Measurements from ENCODE around the gene STK32C. TPM values are rescaled to one million over a fixed set of nuclear protein-coding genes. Genes with fewer than 3 reads are reported as not detected.
A peak's percentile ranks its signal among the peaks of the same experiment; 100 is the strongest.
"Not testable (repeated sequence)": the region's sequence is repeated elsewhere in the genome, so short reads cannot be mapped to it uniquely, and the experiment has no call there.

Gene STK32C
- total and polyA plus RNA-seq, 2 of the 4 experiments (the other 2 are of a cell fraction): 5.0 to 8.3 TPM

DNA sequence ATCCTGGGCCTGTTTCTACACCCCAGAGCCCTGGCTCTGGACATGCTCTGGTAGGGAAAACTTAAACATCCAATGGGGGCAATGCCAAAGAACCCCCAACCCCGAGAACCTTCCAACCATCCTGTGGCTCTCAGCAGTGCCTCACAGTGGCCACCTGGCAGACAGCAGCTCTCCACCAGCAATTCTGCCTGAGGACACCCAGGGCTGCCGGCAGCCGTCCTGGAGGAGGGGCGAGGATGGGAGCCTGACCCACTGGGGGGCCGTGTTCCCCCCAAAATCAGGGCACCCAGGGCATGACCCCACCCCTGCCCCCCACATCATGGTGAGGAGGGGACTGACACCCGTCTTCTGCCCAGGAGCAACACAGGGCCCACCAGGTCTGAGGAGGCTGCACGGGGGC is 88.3 kb downstream of the STK32C start:
- WGBS, 2 experiments (ENCODE audit: extremely low coverage in 2 of 2, insufficient read length in 1 of 2): 40% methylated on average over 1 of the region's 7 CpGs; no CpG with 5 or more reads in 1 of the 2 experiments
- in situ Hi-C loops (cut with MboI; ENCODE audit: low sequenced_read_pairs): no loop called here

DNA sequence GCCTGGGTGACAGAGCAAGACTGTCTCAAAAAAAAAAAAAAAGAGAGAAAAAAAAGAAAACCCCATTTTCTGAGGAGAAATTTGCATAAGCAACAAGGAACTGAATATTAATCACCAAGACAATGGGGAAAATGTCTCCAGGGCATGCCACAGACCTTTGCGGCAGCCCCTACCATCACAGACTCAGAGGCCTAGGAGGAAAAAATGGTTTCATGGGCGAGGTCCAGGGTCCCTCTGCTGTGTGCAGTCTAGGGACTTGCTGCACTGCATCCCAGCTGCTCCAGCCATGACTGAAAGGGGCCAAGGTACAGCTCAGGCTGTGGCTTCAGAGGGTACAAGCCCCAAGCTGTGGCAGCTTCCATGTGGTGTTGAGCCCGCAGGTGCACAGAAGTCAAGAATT is 91.3 kb downstream of the STK32C start:
- H4K5ac ChIP-seq (ENCODE audit: low read depth, low read length); H3K4me1 ChIP-seq (ENCODE audit: control insufficient read depth, insufficient read depth, low read length); dilution Hi-C loops (cut with HindIII; ENCODE audit: low sequenced_read_pairs, unreplicated experiment); H3K79me1 ChIP-seq (ENCODE audit: low read depth in 1 of 2, low read length in 2 of 2); H2BK15ac ChIP-seq (ENCODE audit: low read depth, low read length); H3K4ac ChIP-seq (ENCODE audit: low read depth, low read length); H2AFZ ChIP-seq (replicated peaks; ENCODE audit: low read length, poor library complexity); BruUV-seq (replicated peaks); H3K36me3 ChIP-seq (ENCODE audit: control insufficient read depth, insufficient read depth, low read length); H2BK5ac ChIP-seq (ENCODE audit: low read depth, low read length, poor library complexity, severe bottlenecking); CTCF ChIA-PET; ATAC-seq (ENCODE audit: low read depth); H4K20me1 ChIP-seq (ENCODE audit: insufficient read depth, low read length); H4K91ac ChIP-seq (ENCODE audit: insufficient read depth, low read depth, low read length); H3K27ac ChIP-seq (ENCODE audit: insufficient read depth, low read length); H3K4me2 ChIP-seq (ENCODE audit: low read depth, low read length); DNase-seq; H3K9me1 ChIP-seq (ENCODE audit: insufficient read depth, low read length); H2BK20ac ChIP-seq (ENCODE audit: low read depth, low read length); H2AK5ac ChIP-seq (ENCODE audit: low read depth, low read length); H3K9me3 ChIP-seq (ENCODE audit: control insufficient read depth, insufficient read depth, low read length); H3K56ac ChIP-seq (ENCODE audit: extremely low read depth, insufficient read depth, low read length); POLR2A ChIA-PET (ENCODE audit: unreplicated experiment); H3K14ac ChIP-seq (replicated peaks; ENCODE audit: low read depth, low read length); H3K4me3 ChIP-seq (ENCODE audit: insufficient read depth, low read depth, low read length); H4K8ac ChIP-seq (ENCODE audit: low read depth in 2 of 2, low read length in 2 of 2); H2BK120ac ChIP-seq (ENCODE audit: low read depth, low read length); H2AK9ac ChIP-seq (replicated peaks; ENCODE audit: low read depth, low read length, poor library complexity); H3K23ac ChIP-seq (ENCODE audit: low read depth, low read length); intact Hi-C loops (cut with micrococcal nuclease); H3K18ac ChIP-seq (ENCODE audit: low read depth, low read length); in situ Hi-C loops (cut with MboI; ENCODE audit: low sequenced_read_pairs); H3K9ac ChIP-seq (ENCODE audit: low read depth, low read length); H3K27me3 ChIP-seq (ENCODE audit: control insufficient read depth, insufficient read depth, low read length): not testable (repeated sequence)
- 60% methylated on average over 3 of the region's 3 CpGs; no CpG with 5 or more reads in 1 of the 2 experiments for WGBS, 2 experiments (ENCODE audit: extremely low coverage in 2 of 2, insufficient read length in 1 of 2)

More for the DNA sequence above, 88.3 kb downstream of the STK32C start:
- Histone ChIP-seq H4K20me1 (ENCODE audit: insufficient read depth, low read length) (no peaks in the 10 kb centered on the region), H2BK5ac (ENCODE audit: low read depth, low read length, poor library complexity, severe bottlenecking) (no peak overlapping the region), H4K91ac (ENCODE audit: insufficient read depth, low read depth, low read length) (no peak overlapping the region), H2AFZ (replicated peaks; ENCODE audit: low read length, poor library complexity) (no peak overlapping the region), H3K23ac (ENCODE audit: low read depth, low read length) (no peak overlapping the region), H2AK5ac (ENCODE audit: low read depth, low read length) (no peak overlapping the region), H3K4me1 (ENCODE audit: control insufficient read depth, insufficient read depth, low read length) (no peaks in the 10 kb centered on the region), H3K36me3 (ENCODE audit: control insufficient read depth, insufficient read depth, low read length) (no peaks in the 10 kb centered on the region), H3K14ac (replicated peaks; ENCODE audit: low read depth, low read length) (no peak overlapping the region), H3K9ac (ENCODE audit: low read depth, low read length) (no peak overlapping the region), H3K56ac (ENCODE audit: extremely low read depth, insufficient read depth, low read length) (no peak overlapping the region), H3K9me1 (ENCODE audit: insufficient read depth, low read length) (no peaks in the 10 kb centered on the region), H2BK120ac (ENCODE audit: low read depth, low read length) (no peak overlapping the region), H3K4me3 (ENCODE audit: insufficient read depth, low read depth, low read length) (no peak overlapping the region), H3K27ac (ENCODE audit: insufficient read depth, low read length) (no peak overlapping the region), H3K79me1 (ENCODE audit: low read depth in 1 of 2, low read length in 2 of 2) (no peaks in the 10 kb centered on the region), H4K5ac (ENCODE audit: low read depth, low read length) (no peak overlapping the region), H2BK20ac (ENCODE audit: low read depth, low read length) (no peak overlapping the region), H3K9me3 (ENCODE audit: control insufficient read depth, insufficient read depth, low read length) (0 out of 2 replicates have a peak, but pooled peaks cover 2% of the 10 kb centered on the region), H2AK9ac (replicated peaks; ENCODE audit: low read depth, low read length, poor library complexity) (no peak overlapping the region), H3K4ac (ENCODE audit: low read depth, low read length) (no peak overlapping the region), H3K4me2 (ENCODE audit: low read depth, low read length) (no peak overlapping the region), H4K8ac (ENCODE audit: low read depth in 2 of 2, low read length in 2 of 2) (no peak overlapping the region), H2BK15ac (ENCODE audit: low read depth, low read length) (no peak overlapping the region), H3K18ac (ENCODE audit: low read depth, low read length) (no peak overlapping the region), H3K27me3 (ENCODE audit: control insufficient read depth, insufficient read depth, low read length) (no peaks in the 10 kb centered on the region)
- BruUV-seq (replicated peaks): no TSS peak
- dilution Hi-C loops (cut with HindIII; ENCODE audit: low sequenced_read_pairs, unreplicated experiment) (no loop called here), intact Hi-C loops (cut with micrococcal nuclease) (no loop called here)
- CTCF ChIA-PET: interaction anchor here (0.5 kb wide), 1 partner anchor 132 kb away, joined by 3 read pairs; no protein-coding TSS in a partner anchor
- POLR2A ChIA-PET (ENCODE audit: unreplicated experiment): no interaction called here
- ATAC-seq (ENCODE audit: low read depth) (no peak), DNase-seq (no peak)
- TF ChIP-seq, protein P1, sequence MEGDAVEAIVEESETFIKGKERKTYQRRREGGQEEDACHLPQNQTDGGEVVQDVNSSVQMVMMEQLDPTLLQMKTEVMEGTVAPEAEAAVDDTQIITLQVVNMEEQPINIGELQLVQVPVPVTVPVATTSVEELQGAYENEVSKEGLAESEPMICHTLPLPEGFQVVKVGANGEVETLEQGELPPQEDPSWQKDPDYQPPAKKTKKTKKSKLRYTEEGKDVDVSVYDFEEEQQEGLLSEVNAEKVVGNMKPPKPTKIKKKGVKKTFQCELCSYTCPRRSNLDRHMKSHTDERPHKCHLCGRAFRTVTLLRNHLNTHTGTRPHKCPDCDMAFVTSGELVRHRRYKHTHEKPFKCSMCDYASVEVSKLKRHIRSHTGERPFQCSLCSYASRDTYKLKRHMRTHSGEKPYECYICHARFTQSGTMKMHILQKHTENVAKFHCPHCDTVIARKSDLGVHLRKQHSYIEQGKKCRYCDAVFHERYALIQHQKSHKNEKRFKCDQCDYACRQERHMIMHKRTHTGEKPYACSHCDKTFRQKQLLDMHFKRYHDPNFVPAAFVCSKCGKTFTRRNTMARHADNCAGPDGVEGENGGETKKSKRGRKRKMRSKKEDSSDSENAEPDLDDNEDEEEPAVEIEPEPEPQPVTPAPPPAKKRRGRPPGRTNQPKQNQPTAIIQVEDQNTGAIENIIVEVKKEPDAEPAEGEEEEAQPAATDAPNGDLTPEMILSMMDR (conservative IDR thresholded peaks at IDR 0.05; ENCODE audit: low read depth, low read length): peak; percentile 11; the same call in 1 of the 2 replicates
- no peak for TF ChIP-seq POLR2A (IDR thresholded peaks at IDR 0.05; ENCODE audit: low read depth, low read length)
